Loucy (cell line): ENCODE data around the gene ASCC2.
"Not testable (repeated sequence)": the region's sequence is repeated elsewhere in the genome, so short reads cannot be mapped to it uniquely, and the experiment has no call there.

Source experiments
- CTCF ChIP-seq: fragments of 200-600 bp; sonication (generic); conservative IDR thresholded peaks from 2 replicates; pipeline ENCODE4 v1.5.1; 2014; ENCODE audit warnings: mild to moderate bottlenecking, antibody characterized with exemption, low read length
- EZH2phosphoT487 ChIP-seq: fragments of 200-600 bp; IDR thresholded peaks from 2 replicates; pipeline ENCODE4 v1.6.1; 2018; ENCODE audit warnings: antibody characterized with exemption, mild to moderate bottlenecking, moderate library complexity, borderline replicate concordance

- TF ChIP-seq CTCF, EZH2phosphoT487: not testable (repeated sequence)
These were observed 1.2 kb downstream of the ASCC2 start for GRCh38 chr22:29836791-29837370.
